ENCODE data around the gene DDX47. TPM values are rescaled to one million over a fixed set of nuclear protein-coding genes. Genes with fewer than 3 reads are reported as not detected.

DDX47 gene
- total and polyA plus RNA-seq, 10 of the 15 experiments (the other 5 are each of a cell fraction or from before 2014, with no cell fraction given): 84.8 to 266 (median 120) TPM

DNA sequence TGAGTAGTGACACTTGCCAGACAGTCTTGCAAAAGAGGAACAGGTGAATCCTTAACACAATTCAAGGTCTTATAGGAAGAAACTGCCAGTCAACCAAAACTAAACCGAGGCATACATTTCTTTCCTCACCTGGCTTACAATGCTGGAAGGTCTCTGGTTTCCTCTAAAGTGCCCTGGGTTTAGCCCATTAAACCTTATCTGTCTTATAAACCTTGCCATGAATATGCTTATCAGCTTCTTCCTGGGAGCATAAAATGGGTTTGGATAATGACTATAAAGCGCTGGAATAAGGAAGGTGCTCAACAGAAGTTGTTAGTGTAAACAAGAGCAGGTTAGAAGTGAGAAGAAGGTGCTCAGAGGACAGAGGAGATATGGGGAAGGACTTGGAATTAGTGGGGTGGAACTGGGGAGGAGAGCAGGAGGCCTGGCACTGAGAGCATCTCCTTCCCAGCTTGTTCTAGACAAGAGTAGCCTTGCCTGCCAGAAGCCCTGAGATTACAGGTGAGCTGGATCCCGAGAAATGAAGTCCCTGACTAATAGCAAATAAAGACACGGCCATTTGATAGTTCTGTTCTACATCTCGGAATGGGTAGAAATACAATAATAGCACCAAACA, 64.1 kb downstream of the DDX47 start:
- DNase-seq (ENCODE audit: low read depth, low spot score): no peak
- ChIA-PET RAD21 (ENCODE audit: unreplicated experiment) (interaction anchor here (0.5 kb wide), 1 partner anchor 14 kb away, joined by 6 read pairs; the partner anchor contains the start of gene GPRC5A), POLR2A (no interaction called here), CTCF (interaction anchor here (1.5 to 2.6 kb wide), 2 partner anchors 14 to 89 kb away, joined by 3 to 9 read pairs; no protein-coding TSS in a partner anchor), SMC1A (ENCODE audit: uncharacterized antibody, unreplicated experiment) (interaction anchor here (0.7 kb wide), 1 partner anchor 90 kb away, joined by 3 read pairs; no protein-coding TSS in a partner anchor)
- Histone ChIP-seq H3K79me2 (ENCODE audit: control insufficient read depth, insufficient read depth, low read length) (no peaks in the 10 kb centered on the region), H3K27ac (ENCODE audit: control insufficient read depth, insufficient read depth) (no peak overlapping the region), H4K20me1 (ENCODE audit: control insufficient read depth, insufficient read depth) (no peaks in the 10 kb centered on the region), H3K4me2 (ENCODE audit: control insufficient read depth, insufficient read depth) (no peak overlapping the region), H3K4me3 (no peak overlapping the region), H3K36me3 (ENCODE audit: control insufficient read depth in 2 of 2, insufficient read depth in 2 of 2, low read length in 1 of 2) (no peaks in the 10 kb centered on the region), H3K4me1 (ENCODE audit: control insufficient read depth, insufficient read depth, low read length) (peaks cover 5% of the 10 kb centered on the region), H3K27me3 (replicated peaks in 1 of 2; ENCODE audit: control insufficient read depth in 2 of 2, insufficient read depth in 2 of 2, low read length in 1 of 2) (no peaks in the 10 kb centered on the region), H3K9ac (ENCODE audit: control insufficient read depth, insufficient read depth, low read length) (no peak overlapping the region), H2AFZ (ENCODE audit: control insufficient read depth, low read depth, low read length) (no peak overlapping the region), H3K9me3 (replicated peaks; ENCODE audit: control insufficient read depth, insufficient read depth, low read length) (no peaks in the 10 kb centered on the region)
- no peak for FAIRE-seq
- ATAC-seq: no peak
- in situ Hi-C loops (cut with MboI): no loop called here
- no TSS peak for BruUV-seq (replicated peaks)
- intact Hi-C loops (cut with micrococcal nuclease; ENCODE audit: unreplicated experiment): no loop called here
- WGBS (ENCODE audit: insufficient coverage, insufficient replicate concordance, low lambda C conversion rate, missing lambda C conversion rate): 65% methylated on average over 5 of the region's 5 CpGs
- TF ChIP-seq SMC3 (IDR thresholded peaks at IDR 0.05; ENCODE audit: borderline replicate concordance, low read length) (no peak), SIX5 (IDR thresholded peaks at IDR 0.05; ENCODE audit: low read depth, low read length, severe bottlenecking) (no peak), CREB1 (IDR thresholded peaks at IDR 0.05; ENCODE audit: low read depth) (no peak), NBN (IDR thresholded peaks at IDR 0.05) (no peak), KLF5 (IDR thresholded peaks at IDR 0.05; ENCODE audit: partially characterized antibody) (no peak), MEF2A (IDR thresholded peaks at IDR 0.05; ENCODE audit: insufficient read depth, low read depth, low read length) (no peak)
- TF ChIP-seq, protein P1, sequence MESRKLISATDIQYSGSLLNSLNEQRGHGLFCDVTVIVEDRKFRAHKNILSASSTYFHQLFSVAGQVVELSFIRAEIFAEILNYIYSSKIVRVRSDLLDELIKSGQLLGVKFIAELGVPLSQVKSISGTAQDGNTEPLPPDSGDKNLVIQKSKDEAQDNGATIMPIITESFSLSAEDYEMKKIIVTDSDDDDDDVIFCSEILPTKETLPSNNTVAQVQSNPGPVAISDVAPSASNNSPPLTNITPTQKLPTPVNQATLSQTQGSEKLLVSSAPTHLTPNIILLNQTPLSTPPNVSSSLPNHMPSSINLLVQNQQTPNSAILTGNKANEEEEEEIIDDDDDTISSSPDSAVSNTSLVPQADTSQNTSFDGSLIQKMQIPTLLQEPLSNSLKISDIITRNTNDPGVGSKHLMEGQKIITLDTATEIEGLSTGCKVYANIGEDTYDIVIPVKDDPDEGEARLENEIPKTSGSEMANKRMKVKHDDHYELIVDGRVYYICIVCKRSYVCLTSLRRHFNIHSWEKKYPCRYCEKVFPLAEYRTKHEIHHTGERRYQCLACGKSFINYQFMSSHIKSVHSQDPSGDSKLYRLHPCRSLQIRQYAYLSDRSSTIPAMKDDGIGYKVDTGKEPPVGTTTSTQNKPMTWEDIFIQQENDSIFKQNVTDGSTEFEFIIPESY (IDR thresholded peaks at IDR 0.05): no peak
- TF ChIP-seq, protein P2, sequence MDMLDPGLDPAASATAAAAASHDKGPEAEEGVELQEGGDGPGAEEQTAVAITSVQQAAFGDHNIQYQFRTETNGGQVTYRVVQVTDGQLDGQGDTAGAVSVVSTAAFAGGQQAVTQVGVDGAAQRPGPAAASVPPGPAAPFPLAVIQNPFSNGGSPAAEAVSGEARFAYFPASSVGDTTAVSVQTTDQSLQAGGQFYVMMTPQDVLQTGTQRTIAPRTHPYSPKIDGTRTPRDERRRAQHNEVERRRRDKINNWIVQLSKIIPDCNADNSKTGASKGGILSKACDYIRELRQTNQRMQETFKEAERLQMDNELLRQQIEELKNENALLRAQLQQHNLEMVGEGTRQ (IDR thresholded peaks at IDR 0.05; ENCODE audit: borderline replicate concordance, low read depth, low read length): no peak
- TF ChIP-seq, protein P3, sequence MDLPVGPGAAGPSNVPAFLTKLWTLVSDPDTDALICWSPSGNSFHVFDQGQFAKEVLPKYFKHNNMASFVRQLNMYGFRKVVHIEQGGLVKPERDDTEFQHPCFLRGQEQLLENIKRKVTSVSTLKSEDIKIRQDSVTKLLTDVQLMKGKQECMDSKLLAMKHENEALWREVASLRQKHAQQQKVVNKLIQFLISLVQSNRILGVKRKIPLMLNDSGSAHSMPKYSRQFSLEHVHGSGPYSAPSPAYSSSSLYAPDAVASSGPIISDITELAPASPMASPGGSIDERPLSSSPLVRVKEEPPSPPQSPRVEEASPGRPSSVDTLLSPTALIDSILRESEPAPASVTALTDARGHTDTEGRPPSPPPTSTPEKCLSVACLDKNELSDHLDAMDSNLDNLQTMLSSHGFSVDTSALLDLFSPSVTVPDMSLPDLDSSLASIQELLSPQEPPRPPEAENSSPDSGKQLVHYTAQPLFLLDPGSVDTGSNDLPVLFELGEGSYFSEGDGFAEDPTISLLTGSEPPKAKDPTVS (IDR thresholded peaks at IDR 0.05; ENCODE audit: low read depth, low read length): no peak

All from GM12878 (cell line).